Neutrophil (primary cell): ENCODE measurements around the gene OGFOD2.

ENCODE experiments used
- H3K27ac ChIP-seq: fragments of 200-600 bp; sonication (generic); 2 replicates; pipeline ENCODE4 v1.5.1; 2016; ENCODE audit warnings: mild to moderate bottlenecking, moderate library complexity
- H3K27me3 ChIP-seq: fragments of 200-600 bp; sonication (generic); 2 replicates; pipeline ENCODE4 v1.6.0; 2016; ENCODE audit warnings: mild to moderate bottlenecking
- H3K36me3 ChIP-seq: fragments of 200-600 bp; sonication (generic); 2 replicates; pipeline ENCODE4 v1.5.1; 2017
- H3K4me1 ChIP-seq, 2 experiments: fragments of 200-600 bp in 1 of 2; sonication (generic) in 1 of 2; 1 replicate in 1 of 2; 2 replicates in 1 of 2; pipeline versions ENCODE4 v1.5.1 to v1.6.1; 2013 to 2016; ENCODE audit warnings: low read depth in 1 of 2, low read length in 1 of 2, mild to moderate bottlenecking in 1 of 2, moderate library complexity in 1 of 2; ENCODE audit not compliant: control insufficient read depth in 1 of 2, insufficient read depth in 1 of 2
- H3K4me3 ChIP-seq, 2 experiments: fragments of 200-600 bp in 1 of 2; sonication (generic) in 1 of 2; 1 replicate in 1 of 2; 2 replicates in 1 of 2; pipeline ENCODE4 v1.5.1; 2013 to 2016; ENCODE audit warnings: low read depth in 1 of 2, low read length in 1 of 2, mild to moderate bottlenecking in 1 of 2, moderate library complexity in 1 of 2
- H3K9me3 ChIP-seq: fragments of 200-600 bp; sonication (generic); 2 replicates; pipeline ENCODE4 v1.5.1; 2016
- CTCF ChIP-seq: fragments of 200-600 bp; sonication (generic); IDR thresholded peaks from 2 replicates; pipeline ENCODE4 v1.5.1; 2016; ENCODE audit warnings: antibody characterized with exemption

OGFOD2 gene

GRCh38 chr12:122986258-122986871 lies 11.3 kb downstream of the OGFOD2 start:
- TF ChIP-seq CTCF = no peak
- Histone ChIP-seq H3K27me3 (no peaks in the 10 kb centered on the region), H3K4me3 (no peak overlapping the region), H3K9me3 (no peaks in the 10 kb centered on the region), H3K36me3 (peaks cover 18% of the 10 kb centered on the region), H3K27ac (no peak overlapping the region), H3K4me1 (peaks cover 30 to 41% of the 10 kb centered on the region in 2 experiments)

GRCh38 chr12:122987086-122987951 lies 12.3 kb downstream of the OGFOD2 start:
- TF ChIP-seq CTCF = no peak
- H3K4me1 ChIP-seq = peaks cover 21 to 32% of the 10 kb centered on the region in 2 experiments
- no peak overlapping the region for H3K27ac ChIP-seq
- no peaks in the 10 kb centered on the region for H3K9me3 ChIP-seq
- no peak overlapping the region for H3K4me3 ChIP-seq
- no peaks in the 10 kb centered on the region for H3K27me3 ChIP-seq
- H3K36me3 ChIP-seq = peaks cover 12% of the 10 kb centered on the region

- peaks cover 18 to 24% of the 10 kb centered on the region in 2 experiments for H3K4me1 ChIP-seq
- no peaks in the 10 kb centered on the region for H3K27me3 ChIP-seq
- H3K4me3 ChIP-seq = no peak overlapping the region
- no peak overlapping the region for H3K27ac ChIP-seq
- no peaks in the 10 kb centered on the region for H3K9me3 ChIP-seq
- TF ChIP-seq CTCF = no peak
- peaks cover 5% of the 10 kb centered on the region for H3K36me3 ChIP-seq
Observed at GRCh38 chr12:122988036-122988435, 13.0 kb downstream of the OGFOD2 start.

- no peak for TF ChIP-seq CTCF
- Histone ChIP-seq H3K27ac (no peak overlapping the region), H3K9me3 (no peaks in the 10 kb centered on the region), H3K4me1 (peaks cover 12 to 18% of the 10 kb centered on the region in 2 experiments), H3K4me3 (no peak overlapping the region), H3K36me3 (no peaks in the 10 kb centered on the region), H3K27me3 (no peaks in the 10 kb centered on the region)
Observed at GRCh38 chr12:122988612-122989212, 13.7 kb downstream of the OGFOD2 start.

- no peaks in the 10 kb centered on the region for H3K36me3 ChIP-seq
- TF ChIP-seq CTCF = no peak
- H3K4me3 ChIP-seq = no peak overlapping the region
- H3K27ac ChIP-seq = no peak overlapping the region
- no peaks in the 10 kb centered on the region for H3K27me3 ChIP-seq
- H3K4me1 ChIP-seq = peaks cover 6 to 11% of the 10 kb centered on the region in 2 experiments
- H3K9me3 ChIP-seq = no peaks in the 10 kb centered on the region
Observed at GRCh38 chr12:122989225-122989839, 14.3 kb downstream of the OGFOD2 start.
